Neural cell (in vitro differentiated cells): ENCODE measurements around the gene BANF1. TPM values are rescaled to one million over a fixed set of nuclear protein-coding genes. Genes with fewer than 3 reads are reported as not detected.

Experiments
- H2AFZ ChIP-seq: fragments of 200-600, 300-800 bp; sonication (generic), shearing (Covaris generic); 2 replicates; pipeline ENCODE4 v1.6.0; 2014; ENCODE audit warnings: low read depth, mild to moderate bottlenecking, antibody characterized with exemption, low read length, moderate library complexity
- H3F3A ChIP-seq: fragments of 200-600 bp; shearing (Covaris generic); 2 replicates; pipeline ENCODE4 v1.6.1; 2016; ENCODE audit warnings: mild to moderate bottlenecking, moderate library complexity, mixed read lengths, antibody characterized with exemption, low read length; ENCODE audit not compliant: insufficient read depth, poor library complexity, severe bottlenecking
- H3K27ac ChIP-seq: fragments of 200-600, 300-800 bp; sonication (generic), shearing (Covaris generic); 2 replicates; pipeline ENCODE4 v1.5.1; 2014; ENCODE audit warnings: mild to moderate bottlenecking, low read length, moderate library complexity
- H3K27me3 ChIP-seq: fragments of 300-800, 200-600 bp; sonication (generic), shearing (Covaris generic); 2 replicates; pipeline ENCODE4 v1.6.0; 2014; ENCODE audit warnings: mild to moderate bottlenecking, low read depth, low read length, moderate library complexity; ENCODE audit not compliant: insufficient read depth
- H3K36me3 ChIP-seq: fragments of 300-800, 200-600 bp; sonication (generic), shearing (Covaris generic); 2 replicates; pipeline ENCODE4 v1.5.1; 2014; ENCODE audit warnings: mild to moderate bottlenecking, antibody characterized with exemption, low read length, moderate library complexity; ENCODE audit not compliant: insufficient read depth
- H3K4me2 ChIP-seq: fragments of 300-800, 200-600 bp; sonication (generic), shearing (Covaris generic); 2 replicates; pipeline ENCODE4 v1.6.0; 2014; ENCODE audit warnings: mild to moderate bottlenecking, low read length
- H3K4me3 ChIP-seq: fragments of 300-800, 200-600 bp; sonication (generic), shearing (Covaris generic); 2 replicates; pipeline ENCODE4 v1.5.1; 2014; ENCODE audit warnings: mild to moderate bottlenecking, low read length, moderate library complexity
- H3K79me2 ChIP-seq: fragments of 200-600 bp; shearing (Covaris generic); replicated peaks from 2 replicates; pipeline ENCODE4 v1.6.0; 2014; ENCODE audit warnings: mild to moderate bottlenecking, low read length, moderate library complexity; ENCODE audit not compliant: insufficient read depth
- H3K9ac ChIP-seq: fragments of 300-800, 200-600 bp; sonication (generic), shearing (Covaris generic); 2 replicates; pipeline ENCODE4 v1.6.1; 2016; ENCODE audit warnings: mild to moderate bottlenecking, low read length, mixed read lengths
- H3K9me2 ChIP-seq: fragments of 200-600 bp; shearing (Covaris generic); 2 replicates; pipeline ENCODE4 v1.6.1; 2016; ENCODE audit warnings: mild to moderate bottlenecking, low read length, mixed read lengths; ENCODE audit not compliant: insufficient read depth
- H3K9me3 ChIP-seq: fragments of 200-600, 300-800 bp; sonication (generic), shearing (Covaris generic); 2 replicates; pipeline ENCODE4 v1.6.1; 2016; ENCODE audit warnings: mild to moderate bottlenecking, mixed run types, low read length, moderate library complexity, mixed read lengths
- H4K20me1 ChIP-seq: fragments of 200-600 bp; shearing (Covaris generic); 2 replicates; pipeline ENCODE4 v1.6.1; 2016; ENCODE audit warnings: mild to moderate bottlenecking, mixed run types; ENCODE audit not compliant: insufficient read depth
- EP300 ChIP-seq: fragments of 450-650 bp; conservative IDR thresholded peaks from 2 replicates; pipeline ENCODE4 v1.6.1; 2014; ENCODE audit warnings: antibody characterized with exemption, mild to moderate bottlenecking, moderate library complexity; ENCODE audit not compliant: poor library complexity, severe bottlenecking
- EZH2 ChIP-seq: fragments of 200-600, 300-800 bp; shearing (Covaris generic), sonication (generic); IDR thresholded peaks from 2 replicates; pipeline ENCODE4 v1.6.1; 2014; ENCODE audit warnings: antibody characterized with exemption, low read length, borderline replicate concordance, mild to moderate bottlenecking; ENCODE audit not compliant: insufficient read depth, poor library complexity, severe bottlenecking
- MXI1 ChIP-seq: fragments of 450-650 bp; conservative IDR thresholded peaks from 2 replicates; pipeline ENCODE4 v1.6.1; 2014; ENCODE audit warnings: antibody characterized with exemption, mild to moderate bottlenecking; ENCODE audit not compliant: poor library complexity, severe bottlenecking
- POLR2AphosphoS5 ChIP-seq: IDR thresholded peaks from 2 replicates; pipeline ENCODE4 v1.6.1; 2012
- RAD21 ChIP-seq: fragments of 450-650 bp; conservative IDR thresholded peaks from 2 replicates; pipeline ENCODE4 v1.6.1; 2014; ENCODE audit warnings: antibody characterized with exemption, mild to moderate bottlenecking, moderate library complexity
- SMC3 ChIP-seq: fragments of 450-650 bp; conservative IDR thresholded peaks from 2 replicates; pipeline ENCODE4 v1.6.1; 2014; ENCODE audit warnings: antibody characterized with exemption, mild to moderate bottlenecking, moderate library complexity; ENCODE audit not compliant: poor library complexity
- TAF1 ChIP-seq: IDR thresholded peaks from 2 replicates; pipeline ENCODE4 v1.6.1; 2012; ENCODE audit warnings: low read depth
- polyA plus RNA-seq: library from polyadenylated mRNA; depleted of rRNA; stranded (reverse); fragments of >200 nt; gene quantifications from 2 replicates; pipeline ENCODE4 v1.2.3, GENCODE V29; 2014
- TF ChIP-seq, protein P1 (sequence below): fragments of 450-650 bp; IDR thresholded peaks from 2 replicates; pipeline ENCODE4 v1.5.1; 2014; ENCODE audit warnings: antibody characterized with exemption, mild to moderate bottlenecking, moderate library complexity; ENCODE audit not compliant: poor library complexity, severe bottlenecking
- TF ChIP-seq, protein P2 (sequence below): IDR thresholded peaks from 2 replicates; pipeline ENCODE4 v1.6.1; 2012; ENCODE audit warnings: borderline replicate concordance

The BANF1 gene
- polyA plus RNA-seq, 1 donor from 2014 or later, result 60.0 TPM

DNA sequence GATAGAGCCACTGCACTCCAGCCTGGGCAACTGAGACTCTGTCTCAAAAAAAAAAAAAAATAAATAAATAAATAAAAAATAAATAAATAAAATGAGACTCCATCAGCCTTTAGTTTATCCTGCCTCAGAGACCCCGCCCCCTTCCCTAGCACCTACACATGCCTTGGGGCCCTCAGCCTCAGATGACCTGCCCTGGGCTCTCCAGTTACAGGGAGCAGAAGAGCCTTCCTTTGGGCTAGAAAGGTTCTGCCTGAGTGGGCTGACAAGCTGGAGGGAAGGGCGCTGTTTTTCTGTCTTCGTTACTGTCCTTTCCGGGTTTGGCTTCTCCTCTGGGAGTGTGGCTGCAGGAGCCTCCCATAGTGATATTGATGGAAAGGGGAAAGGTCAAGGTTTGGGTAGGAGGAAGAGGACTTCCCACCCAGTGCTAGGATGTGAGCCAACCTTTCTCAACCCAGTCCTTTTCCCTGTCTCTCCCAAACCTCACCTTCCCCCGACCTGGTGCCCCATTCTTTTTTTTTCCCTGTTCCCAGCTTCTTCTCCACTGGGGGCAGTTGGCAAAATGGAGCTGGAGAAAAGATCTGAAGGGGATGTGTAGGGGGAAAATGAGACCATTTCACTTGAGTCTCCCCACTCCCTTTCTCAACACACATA lies 48.4 kb downstream of the BANF1 start:
- Histone ChIP-seq H3K4me2 (peak overlapping the region; percentile 65), H3K27me3 (no peaks in the 10 kb centered on the region), H3K79me2 (peaks cover 26% of the 10 kb centered on the region), H4K20me1 (no peaks in the 10 kb centered on the region), H3K36me3 (no peaks in the 10 kb centered on the region), H3K9me2 (no peaks in the 10 kb centered on the region), H3K9me3 (no peaks in the 10 kb centered on the region), H2AFZ (no peak overlapping the region), H3K4me3 (peak overlapping the region; percentile 100), H3F3A (peaks cover 5% of the 10 kb centered on the region), H3K27ac (peak overlapping the region; percentile 98), H3K9ac (peak overlapping the region; percentile 97)
- TF ChIP-seq SMC3 (no peak), POLR2AphosphoS5 (no peak), EZH2 (no peak), TAF1 (no peak)
- TF ChIP-seq, protein P1, sequence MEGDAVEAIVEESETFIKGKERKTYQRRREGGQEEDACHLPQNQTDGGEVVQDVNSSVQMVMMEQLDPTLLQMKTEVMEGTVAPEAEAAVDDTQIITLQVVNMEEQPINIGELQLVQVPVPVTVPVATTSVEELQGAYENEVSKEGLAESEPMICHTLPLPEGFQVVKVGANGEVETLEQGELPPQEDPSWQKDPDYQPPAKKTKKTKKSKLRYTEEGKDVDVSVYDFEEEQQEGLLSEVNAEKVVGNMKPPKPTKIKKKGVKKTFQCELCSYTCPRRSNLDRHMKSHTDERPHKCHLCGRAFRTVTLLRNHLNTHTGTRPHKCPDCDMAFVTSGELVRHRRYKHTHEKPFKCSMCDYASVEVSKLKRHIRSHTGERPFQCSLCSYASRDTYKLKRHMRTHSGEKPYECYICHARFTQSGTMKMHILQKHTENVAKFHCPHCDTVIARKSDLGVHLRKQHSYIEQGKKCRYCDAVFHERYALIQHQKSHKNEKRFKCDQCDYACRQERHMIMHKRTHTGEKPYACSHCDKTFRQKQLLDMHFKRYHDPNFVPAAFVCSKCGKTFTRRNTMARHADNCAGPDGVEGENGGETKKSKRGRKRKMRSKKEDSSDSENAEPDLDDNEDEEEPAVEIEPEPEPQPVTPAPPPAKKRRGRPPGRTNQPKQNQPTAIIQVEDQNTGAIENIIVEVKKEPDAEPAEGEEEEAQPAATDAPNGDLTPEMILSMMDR, result peak; percentile 27
- TF ChIP-seq, protein P2, sequence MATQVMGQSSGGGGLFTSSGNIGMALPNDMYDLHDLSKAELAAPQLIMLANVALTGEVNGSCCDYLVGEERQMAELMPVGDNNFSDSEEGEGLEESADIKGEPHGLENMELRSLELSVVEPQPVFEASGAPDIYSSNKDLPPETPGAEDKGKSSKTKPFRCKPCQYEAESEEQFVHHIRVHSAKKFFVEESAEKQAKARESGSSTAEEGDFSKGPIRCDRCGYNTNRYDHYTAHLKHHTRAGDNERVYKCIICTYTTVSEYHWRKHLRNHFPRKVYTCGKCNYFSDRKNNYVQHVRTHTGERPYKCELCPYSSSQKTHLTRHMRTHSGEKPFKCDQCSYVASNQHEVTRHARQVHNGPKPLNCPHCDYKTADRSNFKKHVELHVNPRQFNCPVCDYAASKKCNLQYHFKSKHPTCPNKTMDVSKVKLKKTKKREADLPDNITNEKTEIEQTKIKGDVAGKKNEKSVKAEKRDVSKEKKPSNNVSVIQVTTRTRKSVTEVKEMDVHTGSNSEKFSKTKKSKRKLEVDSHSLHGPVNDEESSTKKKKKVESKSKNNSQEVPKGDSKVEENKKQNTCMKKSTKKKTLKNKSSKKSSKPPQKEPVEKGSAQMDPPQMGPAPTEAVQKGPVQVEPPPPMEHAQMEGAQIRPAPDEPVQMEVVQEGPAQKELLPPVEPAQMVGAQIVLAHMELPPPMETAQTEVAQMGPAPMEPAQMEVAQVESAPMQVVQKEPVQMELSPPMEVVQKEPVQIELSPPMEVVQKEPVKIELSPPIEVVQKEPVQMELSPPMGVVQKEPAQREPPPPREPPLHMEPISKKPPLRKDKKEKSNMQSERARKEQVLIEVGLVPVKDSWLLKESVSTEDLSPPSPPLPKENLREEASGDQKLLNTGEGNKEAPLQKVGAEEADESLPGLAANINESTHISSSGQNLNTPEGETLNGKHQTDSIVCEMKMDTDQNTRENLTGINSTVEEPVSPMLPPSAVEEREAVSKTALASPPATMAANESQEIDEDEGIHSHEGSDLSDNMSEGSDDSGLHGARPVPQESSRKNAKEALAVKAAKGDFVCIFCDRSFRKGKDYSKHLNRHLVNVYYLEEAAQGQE, result no peak

- H3K27me3 ChIP-seq, result no peaks in the 10 kb centered on the region
- H3K36me3 ChIP-seq, result no peaks in the 10 kb centered on the region
- H3K4me2 ChIP-seq, result peak overlapping the region; percentile 65
- TF ChIP-seq EP300, result no peak
- TF ChIP-seq, protein P1, result no peak
- no peak for TF ChIP-seq SMC3
- no peak for TF ChIP-seq POLR2AphosphoS5
- no peak for TF ChIP-seq TAF1
- no peak for TF ChIP-seq MXI1
- TF ChIP-seq RAD21, result no peak
- TF ChIP-seq EZH2, result no peak
- TF ChIP-seq, protein P2, result no peak
- H4K20me1 ChIP-seq, result no peaks in the 10 kb centered on the region
- no peaks in the 10 kb centered on the region for H3K9me3 ChIP-seq
- H3F3A ChIP-seq, result peaks cover 5% of the 10 kb centered on the region
- peaks cover 27% of the 10 kb centered on the region for H3K79me2 ChIP-seq
- H3K9me2 ChIP-seq, result no peaks in the 10 kb centered on the region
- peak overlapping the region; percentile 90 for H2AFZ ChIP-seq
- H3K4me3 ChIP-seq, result peak overlapping the region; percentile 100
- H3K9ac ChIP-seq, result peak overlapping the region; percentile 97
- peak overlapping the region; percentile 98 for H3K27ac ChIP-seq
Measured at GRCh38 chr11:66051371-66051765, 49.1 kb downstream of the BANF1 start.
